Measurements from ENCODE around the gene TENM3.
"Not testable (repeated sequence)": the region's sequence is repeated elsewhere in the genome, so short reads cannot be mapped to it uniquely, and the experiment has no call there.

The TENM3 gene

GRCh38 chr4:182343453-182343852 is 100.3 kb downstream of the TENM3 start:
- no peak for DNase-seq

DNA sequence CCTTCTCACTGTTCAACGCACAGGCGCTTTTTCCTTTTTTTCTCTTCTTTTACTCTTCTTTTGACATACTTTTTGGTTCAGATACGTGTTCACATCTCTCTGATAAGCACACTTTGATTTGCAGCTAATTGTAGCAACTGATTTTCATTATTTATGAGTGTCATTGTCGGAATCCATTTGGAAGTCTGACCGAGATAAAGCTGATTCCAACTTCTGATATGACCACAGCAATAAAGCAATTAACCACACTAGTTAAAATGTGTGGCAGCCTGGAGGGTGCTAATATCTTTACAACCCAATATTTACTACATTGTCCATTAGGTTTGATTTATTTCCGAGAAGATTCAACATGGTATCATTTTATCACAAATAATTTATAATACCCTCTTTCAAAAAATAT is 101.8 kb downstream of the TENM3 start:
- no peak for DNase-seq

DNA sequence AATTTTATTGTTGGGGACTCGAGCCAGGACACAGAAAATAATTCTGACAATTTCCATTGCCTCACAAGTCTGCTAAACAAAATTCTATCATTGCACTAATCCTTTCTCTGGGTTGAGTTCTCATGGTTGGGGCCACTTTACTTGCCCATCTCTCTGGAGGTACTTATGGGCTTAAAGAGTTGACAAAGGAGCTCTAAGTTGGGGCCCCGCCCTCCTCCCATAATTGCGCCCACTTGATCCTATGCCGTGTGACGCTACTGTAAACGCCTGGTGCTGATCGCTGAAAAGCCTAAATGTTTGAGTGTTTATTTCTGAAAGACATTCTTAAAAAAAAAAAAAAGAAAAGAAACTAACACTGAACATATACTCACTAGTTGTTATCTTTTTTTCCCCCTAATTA is 103.0 kb downstream of the TENM3 start:
- DNase-seq = no peak

DNA sequence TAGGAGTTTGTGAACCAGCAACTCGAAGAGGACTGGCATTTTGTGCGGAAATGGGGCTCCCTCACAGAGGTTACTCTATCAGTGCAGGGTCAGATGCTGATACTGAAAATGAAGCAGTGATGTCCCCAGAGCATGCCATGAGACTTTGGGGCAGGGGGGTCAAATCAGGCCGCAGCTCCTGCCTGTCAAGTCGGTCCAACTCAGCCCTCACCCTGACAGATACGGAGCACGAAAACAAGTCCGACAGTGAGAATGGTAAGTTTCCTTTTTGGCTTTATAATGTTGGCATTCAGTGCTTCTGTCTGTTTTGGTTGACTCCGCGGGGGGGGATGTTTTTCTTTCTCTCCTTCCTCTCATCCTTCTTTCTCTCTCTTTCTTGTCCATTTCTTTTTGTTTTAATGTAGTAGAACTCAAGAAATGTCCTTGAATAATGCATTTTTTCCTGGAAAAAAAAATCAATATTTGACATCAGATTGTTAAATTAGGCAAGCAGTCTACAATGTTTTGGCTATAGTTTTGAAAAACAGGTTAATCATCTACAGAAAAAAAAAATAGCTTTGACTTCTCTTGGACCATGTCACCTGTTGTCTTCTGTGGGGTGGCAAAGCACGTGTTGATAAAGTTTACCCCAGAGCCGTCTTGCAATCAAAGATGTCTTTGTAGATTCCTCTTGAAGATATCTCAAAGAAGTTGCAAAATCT is 103.6 kb downstream of the TENM3 start:
- no peak for DNase-seq

DNA sequence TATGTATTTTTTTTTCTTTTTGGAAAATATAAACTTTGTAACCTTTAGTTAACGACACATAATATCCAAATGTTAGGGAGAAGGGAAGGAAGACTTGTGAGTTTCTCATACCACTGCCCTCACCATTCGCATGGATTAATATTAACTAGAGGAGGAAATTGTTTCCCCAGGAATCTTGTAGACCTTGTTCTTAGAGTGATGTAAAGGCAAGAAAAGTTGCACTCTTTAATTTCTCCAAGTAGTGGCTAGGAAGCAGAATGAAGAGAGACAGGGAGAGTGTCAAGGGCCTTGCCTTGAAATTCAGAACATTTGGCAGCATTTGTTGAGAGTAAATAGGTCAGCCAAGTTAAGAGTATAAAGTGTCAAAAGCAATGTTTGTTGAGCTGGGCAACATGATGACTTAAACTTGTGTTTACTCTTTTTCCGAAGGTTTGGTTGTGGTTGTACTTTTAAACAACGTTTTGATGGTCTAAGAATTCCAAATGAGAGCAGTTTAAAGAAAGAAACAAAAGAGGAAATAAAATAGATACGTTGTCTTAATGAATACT is 105.7 kb downstream of the TENM3 start:
- no peak for DNase-seq

- DNase-seq = no peak
Measured at GRCh38 chr4:182350041-182350440, 106.8 kb downstream of the TENM3 start.

GRCh38 chr4:182351485-182351884 is 108.3 kb downstream of the TENM3 start:
- no peak for DNase-seq

DNA sequence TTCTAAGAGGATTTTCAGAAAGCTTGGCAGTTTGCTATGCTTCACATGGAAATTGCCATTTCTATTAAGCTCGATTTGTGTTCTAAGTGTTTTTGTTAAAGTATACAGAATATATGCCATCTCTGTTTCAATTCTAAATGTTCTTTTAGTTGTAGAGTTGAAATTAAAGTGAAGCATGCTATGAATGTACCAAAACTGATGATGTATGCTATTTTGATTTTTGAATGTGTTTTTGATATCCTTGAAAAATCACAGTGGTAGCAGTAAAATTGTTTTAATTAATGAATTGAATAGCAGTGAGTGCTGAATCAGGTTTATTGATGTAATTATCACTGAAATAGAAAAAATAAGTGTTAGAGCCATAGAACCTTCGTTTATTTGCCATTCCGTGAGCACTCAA is 110.9 kb downstream of the TENM3 start:
- DNase-seq = no peak

- no peak for DNase-seq
Measured at GRCh38 chr4:182354867-182355266, 111.7 kb downstream of the TENM3 start.

DNA sequence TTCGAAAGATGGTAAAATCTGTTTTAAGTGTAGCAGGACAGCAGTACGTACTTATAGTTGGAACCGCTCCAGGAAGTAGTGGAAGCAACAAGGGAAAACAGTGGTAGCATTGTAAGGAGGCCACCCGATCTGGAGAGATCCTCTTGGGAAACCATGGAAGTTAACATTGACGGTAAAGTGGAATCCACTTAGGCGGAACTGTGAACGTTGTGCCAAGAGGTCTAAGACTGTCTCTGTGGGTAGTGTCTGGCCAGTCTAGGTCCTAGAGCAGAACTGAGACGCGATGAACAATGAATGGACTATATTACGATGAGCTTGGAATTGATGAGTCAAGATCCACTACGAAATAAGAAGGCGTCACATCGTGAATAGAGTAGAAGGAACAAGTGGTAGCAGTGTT is 124.0 kb downstream of the TENM3 start:
- no peak for DNase-seq

GRCh38 chr4:182369211-182369610 is 126.0 kb downstream of the TENM3 start:
- no peak for DNase-seq

GRCh38 chr4:182370491-182370890 is 127.3 kb downstream of the TENM3 start:
- no peak for DNase-seq

GRCh38 chr4:182380771-182381181 is 137.6 kb downstream of the TENM3 start:
- DNase-seq = no peak

GRCh38 chr4:182382941-182383340 is 139.7 kb downstream of the TENM3 start:
- no peak for DNase-seq

- no peak for DNase-seq
Measured at GRCh38 chr4:182384631-182385091, 141.5 kb downstream of the TENM3 start.

GRCh38 chr4:182385897-182386296 is 142.7 kb downstream of the TENM3 start:
- no peak for DNase-seq

DNA sequence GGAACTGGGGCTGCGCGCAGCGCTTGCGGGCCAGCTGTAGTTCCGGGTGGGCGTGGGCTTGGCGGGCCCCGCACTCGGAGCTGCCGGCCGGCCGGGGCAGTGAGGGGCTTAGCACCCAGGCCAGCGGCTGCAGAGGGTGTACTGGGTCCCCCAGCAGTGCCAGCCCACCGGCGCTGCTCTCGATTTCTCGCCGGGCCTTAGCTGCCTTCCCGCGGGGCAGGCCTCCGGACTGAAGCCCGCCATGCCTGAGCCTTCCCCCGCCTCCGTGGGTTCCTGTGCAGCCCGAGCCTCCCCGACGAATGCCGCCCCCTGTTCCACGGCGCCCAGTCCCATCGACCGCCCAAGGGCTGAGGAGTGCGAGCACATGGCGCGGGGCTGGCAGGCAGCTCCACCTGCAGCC is 143.4 kb downstream of the TENM3 start:
- DNase-seq = not testable (repeated sequence)

- DNase-seq = no peak
Measured at GRCh38 chr4:182391111-182391684, 148.0 kb downstream of the TENM3 start.

DNA sequence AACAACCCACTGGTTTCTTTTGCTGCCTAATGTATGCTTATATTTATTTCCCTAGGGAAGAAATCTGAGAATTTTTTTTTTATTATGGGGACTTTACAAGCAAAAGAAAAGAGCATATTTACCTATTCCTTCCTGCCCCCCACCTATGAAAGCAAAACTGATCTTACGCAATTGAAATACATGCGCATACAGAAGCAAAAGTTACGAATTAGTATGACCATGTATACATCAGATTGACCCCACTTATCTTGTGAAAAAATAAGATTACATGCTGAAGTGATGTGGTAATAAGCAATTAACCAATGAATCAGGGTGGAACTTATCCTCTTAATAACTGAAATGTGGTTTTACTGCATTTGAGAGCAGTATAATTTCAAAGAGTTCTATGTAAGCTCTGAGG is 151.0 kb downstream of the TENM3 start:
- DNase-seq = no peak

- no peak for DNase-seq
Measured at GRCh38 chr4:182400081-182400480, 156.9 kb downstream of the TENM3 start.

DNA sequence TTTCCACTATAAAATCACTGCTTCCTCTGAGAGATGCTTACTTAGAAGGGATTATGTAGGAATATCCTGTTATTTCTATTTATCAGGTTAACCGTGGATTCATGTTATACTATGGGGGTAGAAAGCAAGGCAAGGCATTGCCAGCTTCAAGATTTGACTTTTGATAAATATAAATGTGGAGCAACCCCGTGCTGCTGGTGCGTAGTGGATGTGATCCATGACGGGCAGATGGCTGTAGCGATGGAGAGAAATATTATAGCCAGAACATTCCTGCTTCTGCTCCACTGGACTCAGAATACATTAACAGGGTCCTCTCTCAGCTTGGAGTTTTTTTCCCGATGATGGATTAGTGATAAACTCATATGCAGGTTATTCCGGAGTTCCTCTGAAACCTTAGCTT is 157.6 kb downstream of the TENM3 start:
- DNase-seq = no peak

DNA sequence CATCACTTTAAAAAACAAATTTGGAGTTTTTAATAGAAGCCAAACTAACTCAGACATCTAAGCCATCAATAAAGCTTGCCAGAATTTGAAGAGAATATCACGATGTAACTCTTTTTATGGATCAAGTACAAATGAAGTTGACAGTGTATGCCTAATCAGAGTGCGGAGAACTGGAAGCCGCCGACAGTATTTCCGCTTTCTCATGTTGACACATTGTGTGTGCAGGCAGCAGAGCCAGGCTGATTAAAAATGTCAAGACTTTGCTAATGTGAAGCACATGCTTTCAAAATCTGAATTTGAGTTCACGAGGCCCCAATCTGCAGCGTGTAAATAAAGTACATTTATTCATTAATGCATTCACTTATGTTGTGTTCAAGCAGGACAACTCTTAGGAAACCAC is 161.2 kb downstream of the TENM3 start:
- DNase-seq = no peak

- no peak for DNase-seq
Measured at GRCh38 chr4:182405087-182405486, 161.9 kb downstream of the TENM3 start.

- DNase-seq = no peak
Measured at GRCh38 chr4:182409271-182409670, 166.1 kb downstream of the TENM3 start.

- DNase-seq = no peak
Measured at GRCh38 chr4:182411391-182411790, 168.2 kb downstream of the TENM3 start.
